SHP77 (cell line): Measurements from ENCODE around the gene BRD2.
"Not testable (repeated sequence)": the region's sequence is repeated elsewhere in the genome, so short reads cannot be mapped to it uniquely, and the experiment has no call there.

ENCODE experiments used
- DNase-seq, 2 experiments: peaks; one replicate each; lab custom pipeline; 2025; lab: John Stamatoyannopoulos, UW

The BRD2 gene

GRCh38 chr6:32968093-32968866 lies at the start of gene BRD2:
Gene BRD2 (plus strand): TSS chr6:32968594. CDS start chr6:32972899, 4,305 bp downstream.
- peak; percentile 90 to 91 for DNase-seq

- DNase-seq: no peak
These were observed 47.7 kb upstream of the BRD2 start for GRCh38 chr6:32920715-32921114.

GRCh38 chr6:32922083-32922482 lies 46.3 kb upstream of the BRD2 start:
- no peak for DNase-seq

GRCh38 chr6:32931211-32931610 lies 37.2 kb upstream of the BRD2 start:
- no peak for DNase-seq

DNA sequence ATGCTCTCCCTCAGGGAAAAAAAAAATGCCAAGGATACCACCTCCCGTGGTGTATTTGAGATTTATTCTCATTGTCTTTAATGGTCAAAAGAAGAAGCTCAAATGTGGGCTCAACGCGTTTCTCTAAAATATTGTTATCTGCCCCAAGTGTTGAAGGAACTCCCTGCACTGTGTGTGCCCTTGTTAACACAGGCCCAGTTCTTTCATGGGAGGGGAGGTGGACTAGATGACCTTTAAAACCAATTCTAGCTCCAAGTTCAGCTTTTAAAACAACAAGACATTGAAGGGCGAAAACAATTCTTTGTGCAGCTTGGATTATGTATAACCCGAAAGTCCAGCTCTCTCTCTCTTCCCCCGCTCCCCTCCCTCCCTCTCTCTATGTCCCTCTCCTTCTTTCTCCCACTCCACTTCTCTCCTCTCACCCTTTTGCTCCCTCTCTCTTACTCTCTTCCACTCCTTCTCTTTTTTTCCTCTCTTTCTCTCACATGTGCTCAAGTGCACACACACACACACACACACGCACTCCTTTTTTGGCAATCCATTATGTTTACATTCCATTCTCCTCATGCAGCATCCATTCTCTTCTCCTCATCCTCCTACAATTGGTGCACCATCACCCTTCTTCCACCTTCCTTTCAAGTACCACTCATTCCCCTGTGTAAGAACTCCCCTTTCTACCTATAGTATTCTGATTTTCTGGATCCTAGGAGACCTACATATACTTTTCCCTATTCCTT lies 36.1 kb upstream of the BRD2 start:
- DNase-seq: no peak

GRCh38 chr6:32933661-32934085 lies 34.7 kb upstream of the BRD2 start:
- peak; percentile 47 to 53 for DNase-seq

DNA sequence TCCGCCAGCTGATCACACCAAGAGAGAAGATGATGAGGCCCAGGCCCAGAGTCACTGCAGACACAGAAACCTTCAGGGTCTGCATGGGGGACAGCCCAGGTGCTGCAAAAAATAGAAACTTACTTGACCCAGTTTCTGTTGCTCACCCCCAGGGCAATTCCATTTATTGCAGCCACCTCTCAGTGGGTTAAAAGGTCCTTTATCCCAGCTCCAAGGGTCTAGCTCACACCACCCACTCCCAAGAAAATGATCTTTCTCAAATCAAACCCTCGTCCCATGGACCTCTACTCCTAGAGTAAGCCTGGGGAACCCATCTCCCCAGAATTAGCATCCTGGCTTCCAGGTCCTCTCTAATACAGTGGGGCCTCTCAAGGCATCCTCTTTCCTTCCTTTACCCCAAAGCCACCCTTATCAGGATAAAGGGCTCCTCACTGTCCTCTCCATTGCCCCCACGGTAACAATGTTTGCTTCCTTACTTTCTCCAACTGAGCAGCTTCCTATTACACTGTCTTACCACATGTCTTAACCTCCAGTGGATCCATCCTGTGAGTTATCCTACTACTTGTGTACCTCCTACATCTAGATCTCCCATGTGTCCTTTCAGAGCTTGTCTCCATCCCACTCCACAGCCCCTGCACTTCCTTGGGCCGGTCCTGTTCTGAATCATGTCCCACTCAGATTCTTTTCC lies 32.7 kb upstream of the BRD2 start:
- DNase-seq: no peak

- no peak for DNase-seq
These were observed 31.9 kb upstream of the BRD2 start for GRCh38 chr6:32936239-32937152.

DNA sequence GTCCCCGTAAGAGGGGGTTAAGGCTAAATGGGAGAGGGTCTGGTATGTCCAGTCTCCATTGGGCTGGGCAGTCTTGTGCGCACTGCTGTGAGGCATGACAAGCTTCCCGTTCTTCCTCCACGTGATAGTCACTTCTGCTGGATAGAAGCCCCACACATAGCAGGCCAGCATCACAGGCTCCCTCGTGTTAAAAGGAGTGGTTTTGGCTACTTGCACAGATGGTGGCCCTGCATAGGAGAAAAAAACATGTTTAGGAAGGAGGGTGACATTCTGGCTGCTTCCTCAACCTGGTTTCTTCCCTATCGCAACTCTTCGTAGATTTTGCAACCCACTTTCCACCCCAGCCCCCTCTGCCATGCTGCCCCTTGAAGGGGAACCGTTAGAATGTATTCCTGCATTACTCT lies 31.2 kb upstream of the BRD2 start:
- DNase-seq: no peak

DNA sequence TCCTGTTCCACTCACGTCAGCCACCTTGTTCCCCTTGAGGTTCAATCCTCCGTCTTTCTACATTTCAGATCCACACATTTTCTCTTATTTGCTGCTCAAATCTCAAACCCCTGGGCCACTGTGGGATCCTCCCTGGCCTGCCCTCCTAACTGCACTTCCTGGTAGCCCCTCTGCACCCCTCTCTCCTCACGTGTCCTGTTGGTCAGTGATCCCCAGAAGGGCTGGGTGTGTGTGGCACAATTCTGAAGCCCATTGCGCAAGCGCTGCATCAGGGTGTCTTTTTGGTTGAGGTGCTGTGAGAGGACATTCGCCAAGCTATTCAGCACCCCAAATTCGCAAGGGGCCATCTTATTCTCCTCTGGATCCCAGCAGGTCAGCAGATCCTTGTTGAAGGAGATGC lies 29.9 kb upstream of the BRD2 start:
- DNase-seq: no peak

- DNase-seq: peak; percentile 1 to 20
These were observed 27.7 kb upstream of the BRD2 start, which contains the start of gene HLA-DMB for GRCh38 chr6:32940656-32941213. Gene HLA-DMB (minus strand): TSS chr6:32941028. CDS start chr6:32940807, 221 bp downstream.

DNA sequence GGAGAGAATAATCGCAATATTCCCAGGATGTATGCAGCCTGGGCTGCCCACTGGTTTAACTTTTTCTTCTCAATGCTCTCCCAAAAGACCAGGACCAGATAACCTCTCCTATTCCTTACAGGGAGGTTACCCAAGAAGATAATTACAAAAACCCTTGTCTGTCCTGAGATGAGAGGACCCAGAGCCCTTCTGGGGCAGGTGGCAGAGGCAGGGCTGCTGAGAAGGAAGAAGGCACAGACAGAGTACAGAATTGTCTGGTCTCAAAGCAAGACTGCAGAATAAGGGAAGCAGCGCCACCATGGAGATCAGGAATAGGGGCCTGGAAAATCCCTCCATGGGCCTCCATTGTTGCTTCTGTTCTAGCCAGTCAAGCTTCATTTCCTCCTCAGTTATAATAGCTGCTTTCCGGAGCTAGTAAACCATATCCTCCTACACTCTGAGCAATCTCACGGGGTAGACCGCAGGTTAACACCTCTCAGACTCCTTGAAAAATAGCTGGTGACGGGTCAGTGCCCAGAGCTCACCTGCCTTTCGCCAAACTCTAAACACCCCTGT lies 27.1 kb upstream of the BRD2 start:
- DNase-seq: no peak

DNA sequence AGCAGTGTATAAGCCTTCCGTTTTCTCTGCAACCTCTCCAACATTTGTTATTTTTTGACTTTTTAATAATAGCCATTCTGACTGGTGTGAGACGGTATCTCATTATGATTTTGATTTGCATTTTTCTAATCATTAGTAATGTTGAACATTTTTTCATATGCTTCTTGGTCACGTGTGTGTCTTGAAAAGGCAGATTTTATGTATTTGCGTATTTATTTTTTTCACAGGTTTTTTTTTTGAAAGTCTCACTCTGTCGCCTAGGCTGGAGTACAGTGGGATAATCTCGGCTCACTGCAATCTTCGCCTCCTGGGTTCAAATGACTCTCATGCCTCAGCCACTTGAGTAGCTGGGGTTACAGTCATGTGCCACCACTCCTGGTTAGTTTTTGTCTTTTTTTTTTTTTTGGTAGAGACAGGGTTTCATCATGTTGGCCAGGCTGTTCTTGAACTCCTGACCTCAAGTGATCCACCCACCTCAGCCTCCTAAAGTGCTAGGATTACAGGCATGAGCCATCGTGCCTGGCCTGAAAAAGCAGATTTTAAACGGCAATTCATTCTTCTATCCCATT lies 25.8 kb upstream of the BRD2 start:
- DNase-seq: not testable (repeated sequence)

GRCh38 chr6:32943864-32944649 lies 24.3 kb upstream of the BRD2 start:
- no peak for DNase-seq

DNA sequence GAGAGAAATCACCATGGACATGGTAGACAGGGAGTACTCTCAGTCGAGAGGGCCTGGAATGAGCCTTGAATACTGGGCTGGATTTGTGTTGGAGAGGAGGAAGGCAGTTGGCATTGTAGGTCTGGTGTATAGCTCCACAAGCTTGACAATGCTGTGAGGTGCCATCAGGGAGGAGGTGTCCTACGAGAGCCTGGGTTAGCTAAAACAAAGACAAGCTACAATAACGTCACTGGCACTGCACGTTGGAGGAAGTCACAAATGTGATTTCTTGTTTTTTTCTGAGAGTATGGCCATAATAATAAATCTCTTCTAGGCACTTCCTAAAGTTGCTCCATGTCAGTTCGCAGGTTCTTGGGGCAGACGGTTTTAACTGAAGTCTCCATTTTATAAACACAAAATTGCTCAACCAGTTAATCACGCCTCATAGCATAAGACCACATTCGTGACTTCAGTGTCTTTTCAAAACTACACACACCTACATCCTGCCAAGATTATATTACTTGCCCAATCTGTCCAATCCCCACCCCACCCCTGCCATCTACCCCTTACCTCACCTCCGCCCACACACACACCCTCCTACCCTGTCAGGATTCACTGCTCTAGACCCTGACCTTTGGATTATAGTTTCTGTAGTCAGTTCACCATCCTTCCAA lies 23.2 kb upstream of the BRD2 start:
- no peak for DNase-seq

DNA sequence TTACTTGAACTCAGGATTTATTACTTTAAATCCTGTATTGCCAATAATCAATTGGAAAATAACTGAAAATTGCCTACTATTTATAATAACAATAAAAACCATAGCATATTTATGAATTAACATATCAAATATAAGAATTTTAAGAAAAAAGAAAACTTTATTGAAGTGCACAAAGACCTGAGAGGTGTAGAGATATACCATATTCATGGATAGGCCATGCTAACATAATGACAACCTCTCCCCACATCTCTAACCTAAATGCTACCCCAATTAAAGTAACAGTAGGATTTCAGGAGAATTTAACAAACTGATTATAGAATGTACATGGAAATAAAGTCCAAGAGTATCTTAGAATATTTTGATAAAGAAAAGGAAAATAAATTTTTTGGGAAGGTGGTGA lies 22.4 kb upstream of the BRD2 start:
- no peak for DNase-seq

DNA sequence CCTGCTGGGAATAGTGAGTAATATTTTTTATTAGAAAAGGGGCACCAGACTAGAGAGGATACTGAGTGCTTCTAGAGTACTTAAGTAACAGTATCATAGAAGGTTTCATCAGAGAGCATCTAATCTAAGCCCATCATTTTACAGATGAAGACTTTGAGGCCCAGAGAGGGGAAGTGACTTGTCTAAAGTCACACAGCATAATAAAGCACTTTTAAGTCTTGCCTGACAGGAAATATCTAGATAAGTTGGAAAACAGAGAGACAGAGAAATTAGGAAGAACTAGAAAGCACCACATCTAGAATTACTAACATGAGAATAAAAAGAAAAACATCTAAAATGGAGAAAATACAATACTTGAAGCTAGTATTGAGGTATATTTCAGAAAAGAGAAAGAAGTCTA lies 21.5 kb upstream of the BRD2 start:
- DNase-seq: no peak

DNA sequence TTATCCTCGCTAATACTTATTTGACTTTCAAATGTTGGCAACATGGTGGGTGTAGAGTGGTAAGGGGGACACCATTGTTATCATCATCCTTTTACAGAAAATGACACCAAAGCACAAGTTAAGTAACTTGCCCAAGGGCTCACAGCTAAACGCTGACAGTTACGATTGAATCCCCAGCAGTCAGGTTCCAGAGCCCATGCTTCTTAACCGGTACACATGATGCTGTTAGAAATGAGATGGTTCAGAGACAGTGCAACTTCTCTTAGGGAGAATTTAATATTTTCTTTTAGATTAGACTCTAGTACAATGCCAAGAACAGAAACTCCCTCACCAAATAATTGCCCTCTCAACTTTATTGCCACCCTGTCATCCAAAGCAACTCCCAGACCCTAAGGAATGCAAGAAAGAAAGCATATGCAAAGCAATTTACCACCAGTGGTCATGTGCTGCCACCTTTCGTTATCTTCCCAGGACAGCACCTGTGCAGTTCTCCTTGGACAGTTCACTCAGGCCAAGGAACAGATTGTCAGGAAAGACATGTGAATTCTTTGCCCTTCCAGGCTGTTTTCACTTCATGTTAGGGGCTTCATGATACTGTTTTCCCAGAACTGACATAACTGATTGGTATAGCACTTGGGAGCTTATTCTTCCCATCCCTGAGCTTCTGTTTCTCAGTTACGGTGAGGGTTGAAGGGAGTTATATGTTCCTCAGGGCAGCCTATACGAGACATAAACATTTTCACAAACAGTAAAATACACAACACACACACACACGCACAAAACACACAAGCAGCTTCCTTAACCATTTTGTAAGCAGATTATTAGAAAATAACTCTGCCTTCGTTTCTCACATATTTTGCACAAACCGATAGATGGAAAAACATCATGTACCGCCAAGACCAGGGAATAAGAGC lies 20.6 kb upstream of the BRD2 start:
- peak; percentile 25 to 36 for DNase-seq
